Astrocyte (in vitro differentiated cells and primary cell): ENCODE results near the gene ETS1.

Experiments used
- EZH2 ChIP-seq: IDR thresholded peaks from 2 replicates; pipeline ENCODE4 v1.6.1; 2012; ENCODE audit warnings: mild to moderate bottlenecking, low read length, inconsistent platforms; ENCODE audit not compliant: insufficient read depth
- TF ChIP-seq, protein P1 (sequence below): IDR thresholded peaks from 2 replicates; pipeline ENCODE4 v1.5.1; 2011; ENCODE audit warnings: low read depth, mild to moderate bottlenecking, inconsistent platforms, low read length, moderate library complexity; ENCODE audit not compliant: insufficient read depth

- TF ChIP-seq, protein P1, sequence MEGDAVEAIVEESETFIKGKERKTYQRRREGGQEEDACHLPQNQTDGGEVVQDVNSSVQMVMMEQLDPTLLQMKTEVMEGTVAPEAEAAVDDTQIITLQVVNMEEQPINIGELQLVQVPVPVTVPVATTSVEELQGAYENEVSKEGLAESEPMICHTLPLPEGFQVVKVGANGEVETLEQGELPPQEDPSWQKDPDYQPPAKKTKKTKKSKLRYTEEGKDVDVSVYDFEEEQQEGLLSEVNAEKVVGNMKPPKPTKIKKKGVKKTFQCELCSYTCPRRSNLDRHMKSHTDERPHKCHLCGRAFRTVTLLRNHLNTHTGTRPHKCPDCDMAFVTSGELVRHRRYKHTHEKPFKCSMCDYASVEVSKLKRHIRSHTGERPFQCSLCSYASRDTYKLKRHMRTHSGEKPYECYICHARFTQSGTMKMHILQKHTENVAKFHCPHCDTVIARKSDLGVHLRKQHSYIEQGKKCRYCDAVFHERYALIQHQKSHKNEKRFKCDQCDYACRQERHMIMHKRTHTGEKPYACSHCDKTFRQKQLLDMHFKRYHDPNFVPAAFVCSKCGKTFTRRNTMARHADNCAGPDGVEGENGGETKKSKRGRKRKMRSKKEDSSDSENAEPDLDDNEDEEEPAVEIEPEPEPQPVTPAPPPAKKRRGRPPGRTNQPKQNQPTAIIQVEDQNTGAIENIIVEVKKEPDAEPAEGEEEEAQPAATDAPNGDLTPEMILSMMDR: no peak
- no peak for TF ChIP-seq EZH2
These were observed 136.3 kb downstream of the ETS1 start for GRCh38 chr11:128450882-128451651.
